HepG2 (cell line): ENCODE data around the gene ZDHHC14. TPM values are rescaled to one million over a fixed set of nuclear protein-coding genes. Genes with fewer than 3 reads are reported as not detected.

Experiments used
- ATAC-seq: fragments of 200-7000 bp; cut with Tn5 transposase; 3 replicates; pipeline ENCODE4 v1.9.1; 2020; ENCODE audit warnings: mild to moderate bottlenecking, moderate library complexity
- BruUV-seq: library from RNA; stranded (reverse); fragments of 400-500 nt; replicated peaks from 2 replicates; lab custom pipeline; 2021; lab: Mats Ljungman, UMichigan
- CTCF ChIA-PET: fragments of 300-600 bp; formaldehyde crosslinking; extraction: SDS; loops from one replicate; lab custom pipeline; 2021; ENCODE audit warnings: low total read pairs, inconsistent platforms, low intra/inter-chr PET ratio; lab: Yijun Ruan, JAX
- POLR2A ChIA-PET: fragments of 350-600 bp; sonication (Branson Sonifier 250); formaldehyde crosslinking; loops from one replicate; lab custom pipeline; 2020; ENCODE audit warnings: antibody characterized with exemption, inconsistent platforms; lab: Yijun Ruan, JAX
- DNase-seq: peaks from one replicate; pipeline ENCODE4 v3.0.0-alpha.2; 2015; ENCODE audit warnings: low spot score
- FAIRE-seq: peaks from 3 replicates; lab custom pipeline; 2011; peaks lifted over from hg19 to GRCh38; lab: Jason Lieb, UNC
- H2AFZ ChIP-seq: one replicate; pipeline ENCODE4 v1.6.1; 2011; ENCODE audit warnings: low read length, inconsistent platforms
- H3K27ac ChIP-seq: fragments of 300-600 bp; 3 replicates; pipeline ENCODE4 v1.8.0; 2011; ENCODE audit warnings: mixed run types, mild to moderate bottlenecking, mixed read lengths, low read length, inconsistent platforms; ENCODE audit not compliant: insufficient read depth; ENCODE audit errors: extremely low read length
- H3K27me3 ChIP-seq, 2 experiments: fragments of 200-600 bp in 1 of 2; 2 replicates in 1 of 2; 3 replicates in 1 of 2; pipeline versions ENCODE4 v1.6.0 to v1.8.0; 2011; ENCODE audit warnings: low read length in 2 of 2, mild to moderate bottlenecking in 2 of 2, moderate library complexity in 2 of 2, inconsistent platforms in 1 of 2; ENCODE audit not compliant: insufficient read depth in 2 of 2, control insufficient read depth in 1 of 2
- H3K36me3 ChIP-seq, 2 experiments: fragments of 200-600 bp in 1 of 2; replicated peaks in 1 of 2; 2 replicates in 1 of 2; 3 replicates in 1 of 2; pipeline versions ENCODE4 v1.5.1 to v1.8.0; 2011; ENCODE audit warnings: low read length in 2 of 2, inconsistent platforms in 1 of 2; ENCODE audit not compliant: insufficient read depth in 2 of 2, control insufficient read depth in 1 of 2
- H3K4me1 ChIP-seq: 2 replicates; pipeline ENCODE4 v1.5.1; 2012; ENCODE audit warnings: low read length, inconsistent platforms; ENCODE audit not compliant: insufficient read depth
- H3K4me2 ChIP-seq: 2 replicates; pipeline ENCODE4 v1.6.0; 2011; ENCODE audit warnings: low read depth, low read length, inconsistent platforms
- H3K4me3 ChIP-seq, 3 experiments: fragments of 200-600 bp in 1 of 3; sonication (generic), shearing (Covaris generic) in 1 of 3; replicated peaks in 1 of 3; 2 replicates each; pipeline ENCODE4 v1.5.1; 2011 to 2016; ENCODE audit warnings: low read length in 3 of 3, inconsistent platforms in 2 of 3, low read depth in 2 of 3, mild to moderate bottlenecking in 2 of 3, control low read depth in 1 of 3, mixed read lengths in 1 of 3; ENCODE audit not compliant: insufficient read depth in 1 of 3
- H3K79me2 ChIP-seq: one replicate; pipeline ENCODE4 v1.6.1; 2011; ENCODE audit warnings: low read length, inconsistent platforms; ENCODE audit not compliant: insufficient read depth
- H3K9ac ChIP-seq: 2 replicates; pipeline ENCODE4 v1.6.0; 2011; ENCODE audit warnings: mild to moderate bottlenecking, low read depth, low read length, inconsistent platforms; ENCODE audit not compliant: insufficient read depth
- H3K9me3 ChIP-seq: 2 replicates; pipeline ENCODE4 v1.5.1; 2012; ENCODE audit warnings: mild to moderate bottlenecking, low read length
- H4K20me1 ChIP-seq: 2 replicates; pipeline ENCODE4 v1.6.0; 2011; ENCODE audit warnings: inconsistent platforms, mild to moderate bottlenecking, low read length, moderate library complexity; ENCODE audit not compliant: insufficient read depth
- DMAP1 ChIP-seq: IDR thresholded peaks from 2 replicates; pipeline ENCODE4 v1.6.1; 2016
- GATAD2A ChIP-seq: IDR thresholded peaks from 2 replicates; pipeline ENCODE4 v1.6.1; 2016
- HMGXB3 ChIP-seq: sonication (generic); formaldehyde crosslinking; IDR thresholded peaks from 2 replicates; pipeline ENCODE4 v1.4.0; 2020; ENCODE audit warnings: missing genetic modification reagents, borderline replicate concordance
- NAIF1 ChIP-seq: sonication (generic); formaldehyde crosslinking; IDR thresholded peaks from 2 replicates; pipeline ENCODE4 v1.5.0; 2020; ENCODE audit warnings: mild to moderate bottlenecking, missing genetic modification reagents, borderline replicate concordance
- ZNF607 ChIP-seq: sonication (generic); formaldehyde crosslinking; IDR thresholded peaks from 2 replicates; pipeline ENCODE4 v1.5.1; 2020; ENCODE audit warnings: missing genetic modification reagents, mild to moderate bottlenecking, borderline replicate concordance
- ZNF644 ChIP-seq: IDR thresholded peaks from 2 replicates; pipeline ENCODE4 v1.6.1; 2016; ENCODE audit warnings: low read depth
- WGBS: methylation state at CpG from one replicate; pipeline ENCODE4 v1.1.6; 2017; ENCODE audit warnings: low lambda C conversion rate; 5-methylcytosine and 5-hydroxymethylcytosine counted together
- in situ Hi-C: cut with HindIII; loops from 2 replicates; pipeline ENCODE4 v1.10.0; 2017; ENCODE audit warnings: low pct_unique_long_range_greater_than_20kb; ENCODE audit not compliant: extremely low pct_ligation_motif_present
- intact Hi-C: fragments of 100-400 bp; cut with micrococcal nuclease; formaldehyde crosslinking; loops from one replicate; pipeline ENCODE4 v1.10.0; 2022; ENCODE audit not compliant: unreplicated experiment
- polyA plus RNA-seq, 8 experiments: library from polyadenylated mRNA; depleted of rRNA in 3 of 8; stranded (reverse) in 7 of 8; unstranded in 1 of 8; fragments of >200 nt; fragmentation: Illumina TruSeq in 4 of 8; extraction: Trizol in 4 of 8; gene quantifications; 2 replicates each; pipeline versions ENCODE4 v1.2.1 to v1.2.3, GENCODE V29; 2011 to 2016; ENCODE audit warnings: low read depth in 4 of 8, missing spikeins in 1 of 8, mixed read lengths in 1 of 8; ENCODE audit not compliant: insufficient read depth in 1 of 8
- total RNA-seq, 5 experiments: library from RNA; depleted of rRNA; stranded (reverse); fragments of >200 nt; fragmentation: Illumina TruSeq; extraction: Trizol; gene quantifications; 2 replicates each; pipeline ENCODE4 v1.2.3, GENCODE V29; 2016; ENCODE audit warnings: low read depth in 1 of 5

The ZDHHC14 gene
- total and polyA plus RNA-seq, 2 of the 13 experiments (the other 11 are each of a cell fraction or from before 2014, with no cell fraction given): 3.7 to 9.5 TPM

DNA sequence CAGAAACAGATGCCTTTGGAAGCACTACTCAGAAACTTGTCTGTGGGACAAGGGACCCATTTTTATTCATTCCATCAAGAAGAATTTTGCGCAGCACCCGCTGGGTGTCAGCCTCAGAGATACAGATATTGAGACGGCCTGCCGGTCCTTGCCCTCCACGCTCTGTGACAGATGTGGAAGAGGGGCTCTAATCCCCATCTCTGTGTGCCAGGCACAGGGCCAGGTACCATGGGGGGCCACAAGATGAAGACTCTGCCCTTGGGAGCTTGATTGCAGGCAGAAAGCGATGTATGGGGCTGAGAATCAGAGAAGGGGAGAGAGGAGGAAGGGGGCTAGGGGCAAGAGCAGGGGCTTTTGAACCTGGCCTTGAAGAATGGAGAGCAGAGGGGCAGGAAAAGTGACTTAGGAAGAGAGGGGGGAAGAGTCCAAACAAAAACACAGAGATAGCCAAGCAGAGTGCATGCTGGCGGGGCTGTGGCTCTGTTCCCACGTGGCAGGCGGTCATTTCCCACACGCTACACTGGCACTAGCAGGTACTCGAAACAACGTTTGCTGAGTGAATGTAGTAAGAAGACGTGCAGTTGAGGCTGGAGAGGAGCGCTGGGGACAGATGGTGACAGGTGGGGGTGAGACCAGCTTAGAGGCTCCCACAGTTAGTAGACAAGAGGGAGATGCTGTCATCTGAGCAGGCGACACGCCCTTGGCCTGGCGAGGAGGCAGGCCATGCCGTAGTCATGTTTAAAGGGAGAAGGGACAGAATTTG lies 271.8 kb downstream of the ZDHHC14 start:
- 97% methylated on average over 18 of the region's 18 CpGs for WGBS
- no peak for DNase-seq
- 0 out of 5 replicates have a peak, but pooled peaks cover 0 to 2% of the 10 kb centered on the region in 2 experiments for H3K36me3 ChIP-seq
- CTCF ChIA-PET: no interaction called here
- no peaks in the 10 kb centered on the region for H3K79me2 ChIP-seq
- H3K4me3 ChIP-seq: no peak overlapping the region
- H3K4me2 ChIP-seq: no peak overlapping the region
- H3K9ac ChIP-seq: no peak overlapping the region
- H4K20me1 ChIP-seq: no peaks in the 10 kb centered on the region
- TF ChIP-seq NAIF1 (no peak), ZNF644 (CRISPR knock-in tag) (no peak), GATAD2A (CRISPR knock-in tag) (no peak), ZNF607 (no peak), DMAP1 (no peak), HMGXB3 (no peak)
- TF ChIP-seq, all 625 proteins: peak for 0
- in situ Hi-C loops (no loop called here), intact Hi-C loops (no loop called here)
- Histone ChIP-seq H3K27ac (no peak overlapping the region), H2AFZ (no peak overlapping the region), H3K9me3 (no peaks in the 10 kb centered on the region), H3K4me1 (no peaks in the 10 kb centered on the region), H3K27me3 (no peaks in the 10 kb centered on the region)
- ATAC-seq (no peak), FAIRE-seq (no peak)
- no TSS peak for BruUV-seq
- POLR2A ChIA-PET: no interaction called here
